ENCODE results near the gene POU3F3.

POU3F3 gene

DNA sequence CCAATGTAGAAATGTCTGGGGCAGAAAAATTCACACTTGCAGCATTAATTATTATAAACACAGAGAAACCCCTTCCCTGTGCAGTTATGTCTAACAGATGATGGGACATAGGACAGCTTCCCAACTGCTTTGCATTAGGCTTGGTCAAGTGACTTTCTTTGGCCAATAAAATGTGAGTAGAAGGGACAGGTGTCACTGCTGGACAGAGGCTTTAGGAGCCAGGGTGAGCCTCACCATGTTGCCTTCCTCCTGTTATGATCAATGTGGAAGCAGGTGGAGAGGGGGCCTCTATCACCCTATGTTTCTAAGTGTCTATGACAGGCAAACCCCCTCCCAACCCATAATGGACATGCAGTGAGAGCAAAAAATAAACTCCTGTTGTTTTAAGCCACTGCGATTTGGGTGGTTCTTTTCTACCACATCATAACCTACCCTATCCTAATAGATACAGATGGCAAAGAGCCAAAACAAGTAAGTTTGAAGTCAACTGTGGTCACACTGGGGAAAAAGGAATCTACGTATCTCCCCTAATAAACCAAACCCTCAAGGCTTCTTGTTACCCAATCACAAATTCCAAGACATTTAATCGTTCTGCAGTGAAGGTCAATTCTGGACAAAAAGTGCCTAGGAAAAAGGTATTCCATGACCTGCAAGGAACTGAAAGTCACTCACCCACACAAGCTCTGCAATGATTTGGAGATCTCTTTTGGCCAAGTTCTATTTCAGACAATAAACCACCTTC, 28.6 kb upstream of the POU3F3 start:
- H3K4me3 ChIP-seq (ENCODE audit: control insufficient read depth, low read depth, low read length), result no peak overlapping the region
- TF ChIP-seq, protein P1, sequence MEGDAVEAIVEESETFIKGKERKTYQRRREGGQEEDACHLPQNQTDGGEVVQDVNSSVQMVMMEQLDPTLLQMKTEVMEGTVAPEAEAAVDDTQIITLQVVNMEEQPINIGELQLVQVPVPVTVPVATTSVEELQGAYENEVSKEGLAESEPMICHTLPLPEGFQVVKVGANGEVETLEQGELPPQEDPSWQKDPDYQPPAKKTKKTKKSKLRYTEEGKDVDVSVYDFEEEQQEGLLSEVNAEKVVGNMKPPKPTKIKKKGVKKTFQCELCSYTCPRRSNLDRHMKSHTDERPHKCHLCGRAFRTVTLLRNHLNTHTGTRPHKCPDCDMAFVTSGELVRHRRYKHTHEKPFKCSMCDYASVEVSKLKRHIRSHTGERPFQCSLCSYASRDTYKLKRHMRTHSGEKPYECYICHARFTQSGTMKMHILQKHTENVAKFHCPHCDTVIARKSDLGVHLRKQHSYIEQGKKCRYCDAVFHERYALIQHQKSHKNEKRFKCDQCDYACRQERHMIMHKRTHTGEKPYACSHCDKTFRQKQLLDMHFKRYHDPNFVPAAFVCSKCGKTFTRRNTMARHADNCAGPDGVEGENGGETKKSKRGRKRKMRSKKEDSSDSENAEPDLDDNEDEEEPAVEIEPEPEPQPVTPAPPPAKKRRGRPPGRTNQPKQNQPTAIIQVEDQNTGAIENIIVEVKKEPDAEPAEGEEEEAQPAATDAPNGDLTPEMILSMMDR (IDR thresholded peaks at IDR 0.05; ENCODE audit: control insufficient read depth, insufficient read depth, low read depth, low read length, missing control alignments), result no peak
- no peak for DNase-seq (ENCODE audit: low read depth)

DNA sequence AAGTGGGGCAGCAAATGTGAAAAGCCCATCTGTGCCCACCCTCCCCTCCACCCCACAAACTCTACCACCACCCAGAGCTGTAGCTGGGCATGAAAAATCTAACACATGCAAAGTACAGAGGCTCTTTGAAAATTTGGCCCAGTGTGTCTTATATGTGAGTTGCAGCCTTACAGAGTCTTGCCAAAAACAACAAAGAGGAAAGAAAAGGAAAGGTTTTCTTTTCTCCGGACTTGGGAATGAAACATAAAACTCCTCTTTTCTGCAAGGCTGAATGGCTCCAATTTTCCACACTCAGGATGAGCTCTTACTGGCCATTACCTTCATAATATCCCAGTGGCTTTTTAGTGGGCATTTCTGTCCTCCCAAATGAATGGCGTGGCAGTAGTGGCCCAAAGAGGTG, 27.9 kb upstream of the POU3F3 start:
- DNase-seq (ENCODE audit: low read depth), result no peak

DNA sequence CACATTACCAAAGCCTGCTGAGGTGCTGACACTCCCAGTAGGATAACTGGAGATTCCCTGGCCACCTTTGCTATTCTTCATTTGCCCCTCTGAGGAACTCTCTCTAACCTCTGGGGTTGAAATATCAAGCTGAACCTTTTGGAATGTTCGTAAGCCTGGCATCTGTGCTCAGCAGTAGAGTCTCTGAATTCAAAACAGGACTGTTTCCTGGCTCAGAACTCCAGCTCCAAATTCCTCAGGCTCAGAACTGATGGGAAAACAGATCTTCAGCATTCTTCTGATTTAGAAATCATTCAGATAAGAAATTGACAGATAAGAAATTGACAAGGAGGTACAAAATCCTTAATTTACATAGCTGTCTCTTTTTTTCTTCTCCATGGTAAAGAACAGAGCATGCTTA, 22.2 kb upstream of the POU3F3 start:
- TF ChIP-seq, protein P1 (IDR thresholded peaks at IDR 0.05; ENCODE audit: control insufficient read depth, insufficient read depth, low read depth, low read length, missing control alignments), result no peak
- no peak overlapping the region for H3K4me3 ChIP-seq (ENCODE audit: control insufficient read depth, low read depth, low read length)
- no peak for DNase-seq (ENCODE audit: low read depth)

More for the DNA sequence above, 27.9 kb upstream of the POU3F3 start:
- TF ChIP-seq, protein P1 (IDR thresholded peaks at IDR 0.05; ENCODE audit: control insufficient read depth, insufficient read depth, low read depth, low read length, missing control alignments), result no peak
- no peak overlapping the region for H3K4me3 ChIP-seq (ENCODE audit: control insufficient read depth, low read depth, low read length)

DNA sequence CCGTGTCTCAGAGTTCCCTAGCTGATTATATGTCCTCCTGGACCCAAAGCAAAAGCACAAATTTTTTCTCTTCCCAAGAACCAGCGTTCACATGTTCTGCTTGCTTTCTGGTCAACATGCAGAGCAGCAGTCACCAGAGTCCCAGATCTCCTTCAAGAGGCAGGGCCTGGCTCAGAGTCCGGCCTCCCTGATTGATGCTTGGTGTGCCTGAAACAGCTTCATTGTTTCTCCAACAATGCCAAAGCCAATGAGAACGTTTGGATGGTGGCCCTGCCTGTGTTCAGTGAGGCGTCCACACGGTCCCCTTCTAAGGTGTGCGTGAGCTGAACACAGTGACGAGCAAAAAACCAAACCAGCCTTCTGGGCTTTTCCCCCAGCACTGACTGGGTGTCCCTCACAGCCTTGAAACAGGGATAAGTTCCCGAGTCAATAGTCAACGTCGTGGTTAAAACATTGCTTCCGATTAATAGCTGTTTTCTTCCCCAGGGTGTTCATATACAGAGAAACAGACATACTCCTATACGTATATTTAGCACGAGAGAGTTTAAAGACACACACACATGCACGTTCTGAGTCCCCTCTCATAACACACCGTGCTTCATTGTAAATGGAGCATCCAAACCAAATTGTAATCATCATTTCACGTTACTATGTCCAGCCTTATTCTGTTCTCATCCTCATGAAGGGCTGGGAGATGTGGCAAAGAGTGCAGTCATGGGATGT, 19.3 kb upstream of the POU3F3 start:
- TF ChIP-seq, protein P1 (IDR thresholded peaks at IDR 0.05; ENCODE audit: control insufficient read depth, insufficient read depth, low read depth, low read length, missing control alignments), result no peak
- H3K4me3 ChIP-seq (ENCODE audit: control insufficient read depth, low read depth, low read length), result no peak overlapping the region
- DNase-seq (ENCODE audit: low read depth), result no peak

DNA sequence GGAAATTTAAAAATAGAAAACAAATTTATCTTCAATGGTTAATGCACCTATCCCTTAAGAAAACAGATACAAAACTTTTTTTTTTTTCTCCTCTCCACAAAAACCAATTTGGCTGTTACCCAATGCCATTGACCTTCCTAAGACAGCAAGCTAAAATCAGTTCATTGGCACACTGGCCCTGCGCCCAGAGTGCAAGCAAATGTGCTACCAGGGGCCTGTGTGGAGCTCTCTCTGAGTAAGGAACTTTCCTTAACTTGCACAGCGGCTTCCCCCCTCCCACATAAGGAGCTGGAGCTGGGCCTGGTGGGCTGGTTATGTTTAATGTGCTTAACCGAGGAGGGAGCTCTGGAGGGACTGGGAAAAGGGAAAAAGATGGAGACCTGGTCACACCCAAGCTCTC, 17.6 kb upstream of the POU3F3 start:
- no peak overlapping the region for H3K4me3 ChIP-seq (ENCODE audit: control insufficient read depth, low read depth, low read length)
- TF ChIP-seq, protein P1 (IDR thresholded peaks at IDR 0.05; ENCODE audit: control insufficient read depth, insufficient read depth, low read depth, low read length, missing control alignments), result no peak
- DNase-seq (ENCODE audit: low read depth), result no peak

DNA sequence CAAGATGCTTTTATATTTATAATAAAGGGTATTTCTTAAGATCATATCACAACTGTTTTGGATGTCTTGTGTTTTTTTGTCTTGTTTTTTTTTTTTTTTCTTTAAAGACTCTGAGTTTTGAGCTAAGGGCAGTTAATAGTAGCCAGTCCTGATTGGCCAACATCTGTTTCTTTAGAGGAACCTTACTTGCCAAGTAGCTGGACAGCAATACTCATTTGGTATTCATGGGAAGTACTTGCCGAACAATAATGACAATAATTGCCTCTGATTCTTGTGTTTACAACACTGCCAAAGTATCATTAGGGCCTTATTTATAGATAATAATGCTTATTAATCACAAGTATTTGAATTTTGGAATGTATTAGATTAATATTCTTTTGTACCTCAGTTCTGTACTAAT, 17.1 kb upstream of the POU3F3 start:
- TF ChIP-seq, protein P1 (IDR thresholded peaks at IDR 0.05; ENCODE audit: control insufficient read depth, insufficient read depth, low read depth, low read length, missing control alignments), result no peak
- H3K4me3 ChIP-seq (ENCODE audit: control insufficient read depth, low read depth, low read length), result no peak overlapping the region
- DNase-seq (ENCODE audit: low read depth), result no peak
